Measurements from ENCODE around the gene PSG7. TPM values are rescaled to one million over a fixed set of nuclear protein-coding genes. Genes with fewer than 3 reads are reported as not detected.
"Not testable (repeated sequence)": the region's sequence is repeated elsewhere in the genome, so short reads cannot be mapped to it uniquely, and the experiment has no call there.

PSG7 gene
- total and polyA plus RNA-seq, 4 donors, result not detected

DNA sequence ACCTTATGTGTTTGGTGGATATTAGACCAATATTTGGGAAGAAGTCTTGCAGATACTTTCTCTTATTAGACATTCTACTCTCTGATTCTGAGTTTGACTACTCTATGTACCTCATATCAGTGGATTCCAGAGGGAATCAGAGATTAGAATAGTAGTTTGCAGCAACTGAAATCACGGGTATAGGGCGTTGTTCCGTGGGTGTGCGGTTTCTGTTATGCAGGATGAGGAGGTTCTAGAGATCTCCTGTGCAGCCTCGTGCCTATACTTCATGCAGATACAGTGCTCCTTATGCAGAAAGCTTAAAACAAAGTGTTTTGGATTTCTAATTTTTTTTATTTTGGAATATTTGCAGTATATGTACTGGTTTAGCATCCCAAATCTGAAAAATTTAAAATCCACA is 25.3 kb downstream of the PSG7 start:
- not testable (repeated sequence) for ATAC-seq (ENCODE audit: insufficient read depth, low FRiP score); H3K4me1 ChIP-seq (ENCODE audit: control insufficient read depth in 5 of 5, insufficient read depth in 5 of 5, low read length in 5 of 5); DNase-seq; H3K9me3 ChIP-seq (ENCODE audit: control insufficient read depth in 4 of 4, insufficient read depth in 3 of 4, low read length in 3 of 4); H3K9ac ChIP-seq (ENCODE audit: insufficient read depth in 1 of 2, low read length in 2 of 2); H3K36me3 ChIP-seq (ENCODE audit: control insufficient read depth in 4 of 4, insufficient read depth in 4 of 4, low read length in 4 of 4); H3K27ac ChIP-seq (ENCODE audit: low read depth in 1 of 2, low read length in 1 of 2); H3K4me3 ChIP-seq; H3K27me3 ChIP-seq (ENCODE audit: control insufficient read depth in 3 of 3, insufficient read depth in 3 of 3, low read length in 2 of 3)
- 78 to 85% methylated on average over 5 of the region's 5 CpGs for WGBS, 2 donors

DNA sequence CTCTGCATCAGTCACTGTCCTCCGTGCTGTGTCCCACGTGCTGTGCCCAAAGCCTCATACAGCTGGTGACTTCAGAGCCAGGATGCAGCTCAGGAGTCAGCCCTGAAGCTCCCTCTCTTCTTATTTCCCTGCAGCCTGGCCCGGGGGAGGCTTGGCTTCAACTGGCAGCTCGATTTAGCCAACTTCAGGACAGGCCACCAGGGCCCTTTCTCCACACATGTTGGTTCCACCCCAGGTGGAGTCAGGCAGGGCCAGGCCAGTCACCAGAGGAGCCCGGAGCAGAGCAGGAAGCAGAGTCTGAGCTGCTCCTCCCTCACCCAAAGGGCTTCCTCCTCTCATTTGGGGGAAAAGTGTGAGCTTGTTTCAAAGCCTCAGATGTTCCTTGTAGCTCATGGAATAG is 30.8 kb downstream of the PSG7 start:
- not testable (repeated sequence) for H3K4me3 ChIP-seq; H3K36me3 ChIP-seq (ENCODE audit: control insufficient read depth in 4 of 4, insufficient read depth in 4 of 4, low read length in 4 of 4); H3K27me3 ChIP-seq (ENCODE audit: control insufficient read depth in 3 of 3, insufficient read depth in 3 of 3, low read length in 2 of 3); H3K9ac ChIP-seq (ENCODE audit: insufficient read depth in 1 of 2, low read length in 2 of 2); H3K27ac ChIP-seq (ENCODE audit: low read depth in 1 of 2, low read length in 1 of 2); H3K9me3 ChIP-seq (ENCODE audit: control insufficient read depth in 4 of 4, insufficient read depth in 3 of 4, low read length in 3 of 4); DNase-seq; ATAC-seq (ENCODE audit: insufficient read depth, low FRiP score); H3K4me1 ChIP-seq (ENCODE audit: control insufficient read depth in 5 of 5, insufficient read depth in 5 of 5, low read length in 5 of 5)
- WGBS, 2 donors, result 58 to 72% methylated on average over 5 of the region's 5 CpGs

DNA sequence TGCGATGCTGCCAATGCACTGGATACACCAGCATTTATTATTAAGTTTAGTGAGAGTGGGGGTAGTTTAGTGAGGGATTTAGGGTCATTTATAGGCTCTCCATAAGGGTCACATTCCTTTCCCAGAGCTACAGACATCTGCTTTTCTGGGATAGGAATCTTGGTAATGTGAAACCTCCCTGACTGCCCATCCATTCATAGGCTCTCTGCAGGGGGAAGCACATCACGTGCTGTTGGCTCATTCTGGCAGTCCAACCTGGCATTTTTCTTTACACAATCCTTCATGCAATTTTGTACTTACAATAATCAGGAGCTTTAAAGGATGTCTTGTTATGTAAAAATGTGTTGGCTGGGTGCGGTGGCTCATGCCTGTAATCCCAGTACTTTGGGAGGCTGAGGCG is 36.4 kb downstream of the PSG7 start:
- H3K4me1 ChIP-seq (ENCODE audit: control insufficient read depth in 5 of 5, insufficient read depth in 5 of 5, low read length in 5 of 5); H3K27ac ChIP-seq (ENCODE audit: low read depth in 1 of 2, low read length in 1 of 2); H3K27me3 ChIP-seq (ENCODE audit: control insufficient read depth in 3 of 3, insufficient read depth in 3 of 3, low read length in 2 of 3); H3K9ac ChIP-seq (ENCODE audit: insufficient read depth in 1 of 2, low read length in 2 of 2); H3K4me3 ChIP-seq; H3K9me3 ChIP-seq (ENCODE audit: control insufficient read depth in 4 of 4, insufficient read depth in 3 of 4, low read length in 3 of 4); DNase-seq; H3K36me3 ChIP-seq (ENCODE audit: control insufficient read depth in 4 of 4, insufficient read depth in 4 of 4, low read length in 4 of 4); ATAC-seq (ENCODE audit: insufficient read depth, low FRiP score): not testable (repeated sequence)
- 79 to 80% methylated on average over 4 of the region's 4 CpGs for WGBS, 2 donors

DNA sequence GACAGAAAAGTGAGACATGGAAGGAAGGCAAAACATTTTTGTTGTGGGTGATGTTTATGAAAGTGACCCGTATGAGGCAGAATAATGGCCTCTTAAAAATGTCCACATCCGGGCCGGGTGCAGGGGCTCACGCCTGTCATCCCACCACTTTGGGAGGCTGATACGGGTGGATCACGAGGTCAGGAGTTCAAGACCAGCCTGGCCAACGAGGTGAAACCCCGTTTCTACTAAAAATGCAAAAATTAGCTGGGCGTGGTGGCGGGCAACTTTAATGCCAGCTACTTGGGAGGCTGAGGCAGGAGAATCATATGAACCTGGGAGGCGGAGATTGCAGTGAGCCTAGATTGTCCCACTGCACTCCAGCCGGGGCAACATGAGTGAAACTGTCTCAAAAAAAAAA is 37.3 kb downstream of the PSG7 start:
- not testable (repeated sequence) for H3K36me3 ChIP-seq (ENCODE audit: control insufficient read depth in 4 of 4, insufficient read depth in 4 of 4, low read length in 4 of 4); H3K9me3 ChIP-seq (ENCODE audit: control insufficient read depth in 4 of 4, insufficient read depth in 3 of 4, low read length in 3 of 4); ATAC-seq (ENCODE audit: insufficient read depth, low FRiP score); H3K27ac ChIP-seq (ENCODE audit: low read depth in 1 of 2, low read length in 1 of 2); H3K4me3 ChIP-seq; DNase-seq; H3K4me1 ChIP-seq (ENCODE audit: control insufficient read depth in 5 of 5, insufficient read depth in 5 of 5, low read length in 5 of 5); H3K27me3 ChIP-seq (ENCODE audit: control insufficient read depth in 3 of 3, insufficient read depth in 3 of 3, low read length in 2 of 3); H3K9ac ChIP-seq (ENCODE audit: insufficient read depth in 1 of 2, low read length in 2 of 2)
- 87 to 93% methylated on average over 12 of the region's 12 CpGs for WGBS, 2 donors

DNA sequence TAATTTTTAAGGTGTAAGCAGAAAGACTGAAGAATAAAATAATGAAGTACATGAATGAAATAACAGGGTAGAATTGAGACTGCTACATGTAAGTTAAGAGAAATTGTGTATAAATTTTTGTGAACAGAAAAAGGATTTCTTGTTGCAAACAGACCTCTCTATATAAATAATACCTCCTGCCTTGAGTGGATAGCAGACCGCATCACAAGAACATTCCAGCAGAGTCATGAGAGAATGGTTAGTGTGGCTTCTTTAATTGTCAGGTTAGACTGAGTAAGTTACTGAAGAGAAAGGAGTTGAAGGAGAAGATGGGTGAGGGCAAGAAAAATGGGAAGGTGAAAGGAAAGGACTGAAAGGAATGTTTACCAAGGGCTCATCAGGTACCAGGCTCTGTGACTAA is 37.9 kb downstream of the PSG7 start:
- ATAC-seq (ENCODE audit: insufficient read depth, low FRiP score); DNase-seq; H3K36me3 ChIP-seq (ENCODE audit: control insufficient read depth in 4 of 4, insufficient read depth in 4 of 4, low read length in 4 of 4); H3K9ac ChIP-seq (ENCODE audit: insufficient read depth in 1 of 2, low read length in 2 of 2); H3K27me3 ChIP-seq (ENCODE audit: control insufficient read depth in 3 of 3, insufficient read depth in 3 of 3, low read length in 2 of 3); H3K4me3 ChIP-seq; H3K4me1 ChIP-seq (ENCODE audit: control insufficient read depth in 5 of 5, insufficient read depth in 5 of 5, low read length in 5 of 5); H3K27ac ChIP-seq (ENCODE audit: low read depth in 1 of 2, low read length in 1 of 2); H3K9me3 ChIP-seq (ENCODE audit: control insufficient read depth in 4 of 4, insufficient read depth in 3 of 4, low read length in 3 of 4): not testable (repeated sequence)
- 76 to 86% methylated on average over 1 of the region's 1 CpG for WGBS, 2 donors

DNA sequence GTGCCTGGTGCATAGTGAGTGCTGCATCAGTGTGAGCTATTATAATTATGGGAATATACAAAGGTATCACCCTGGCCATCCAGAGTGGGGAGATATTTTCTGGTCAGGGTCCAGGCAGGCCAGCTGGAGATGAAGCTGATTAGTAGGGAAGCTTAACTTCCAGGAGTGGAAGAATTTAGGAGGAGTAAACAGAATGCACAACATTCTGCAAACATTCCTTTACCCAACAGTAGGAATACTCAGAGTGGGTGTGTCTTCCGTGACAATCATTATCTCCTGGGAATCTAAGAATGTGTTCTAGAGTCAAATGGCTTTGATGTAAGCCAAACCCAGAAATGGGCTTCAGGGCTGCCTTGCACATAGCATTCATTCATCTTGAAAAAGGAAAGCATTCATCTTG is 38.4 kb downstream of the PSG7 start:
- not testable (repeated sequence) for H3K4me3 ChIP-seq; H3K27me3 ChIP-seq (ENCODE audit: control insufficient read depth in 3 of 3, insufficient read depth in 3 of 3, low read length in 2 of 3); H3K9ac ChIP-seq (ENCODE audit: insufficient read depth in 1 of 2, low read length in 2 of 2); H3K36me3 ChIP-seq (ENCODE audit: control insufficient read depth in 4 of 4, insufficient read depth in 4 of 4, low read length in 4 of 4); DNase-seq; H3K27ac ChIP-seq (ENCODE audit: low read depth in 1 of 2, low read length in 1 of 2); H3K9me3 ChIP-seq (ENCODE audit: control insufficient read depth in 4 of 4, insufficient read depth in 3 of 4, low read length in 3 of 4); ATAC-seq (ENCODE audit: insufficient read depth, low FRiP score); H3K4me1 ChIP-seq (ENCODE audit: control insufficient read depth in 5 of 5, insufficient read depth in 5 of 5, low read length in 5 of 5)
- 54 to 65% methylated on average over 1 of the region's 1 CpG for WGBS, 2 donors

DNA sequence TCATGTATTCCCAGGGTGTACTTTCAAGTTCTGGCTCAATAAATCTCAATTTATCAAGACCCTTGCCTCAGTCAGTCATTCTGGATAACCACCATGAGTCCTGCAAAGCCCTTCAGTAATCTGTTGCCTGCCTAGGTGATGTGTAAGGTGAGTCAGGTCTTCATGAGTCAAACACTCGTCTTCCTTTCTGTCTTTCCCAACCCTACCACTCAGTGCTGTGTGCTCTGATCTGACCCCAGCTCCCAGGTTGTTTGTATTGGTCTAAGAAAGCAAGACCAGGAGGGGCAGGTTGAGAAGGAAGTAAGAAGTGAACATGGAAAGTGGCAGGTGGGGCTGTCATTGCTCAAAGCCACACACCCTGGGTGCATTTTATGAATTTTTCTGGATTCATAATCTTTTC is 39.3 kb downstream of the PSG7 start:
- not testable (repeated sequence) for H3K9ac ChIP-seq (ENCODE audit: insufficient read depth in 1 of 2, low read length in 2 of 2); ATAC-seq (ENCODE audit: insufficient read depth, low FRiP score); H3K4me3 ChIP-seq; H3K27me3 ChIP-seq (ENCODE audit: control insufficient read depth in 3 of 3, insufficient read depth in 3 of 3, low read length in 2 of 3); DNase-seq; H3K4me1 ChIP-seq (ENCODE audit: control insufficient read depth in 5 of 5, insufficient read depth in 5 of 5, low read length in 5 of 5); H3K36me3 ChIP-seq (ENCODE audit: control insufficient read depth in 4 of 4, insufficient read depth in 4 of 4, low read length in 4 of 4); H3K27ac ChIP-seq (ENCODE audit: low read depth in 1 of 2, low read length in 1 of 2); H3K9me3 ChIP-seq (ENCODE audit: control insufficient read depth in 4 of 4, insufficient read depth in 3 of 4, low read length in 3 of 4)
- 24 to 35% methylated on average over 1 of the region's 1 CpG for WGBS, 2 donors

DNA sequence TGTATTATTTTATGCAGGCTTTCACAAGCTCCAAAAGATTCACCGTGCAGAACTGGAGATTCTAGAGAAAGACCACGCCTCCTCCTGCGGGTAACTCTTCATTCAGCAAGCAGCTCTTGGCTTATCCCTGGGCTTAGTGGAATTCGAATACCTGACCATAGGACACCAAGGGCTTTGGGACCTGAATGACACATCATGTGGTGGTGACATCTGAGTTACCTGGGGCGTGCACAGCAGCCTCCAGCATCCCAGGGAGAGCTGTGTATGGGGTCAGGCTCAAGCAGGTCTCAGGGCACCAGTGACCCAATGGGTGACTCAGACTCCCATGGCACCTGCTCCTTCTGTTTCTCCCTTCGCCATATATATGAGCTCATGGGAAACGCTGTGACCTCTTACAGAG is 46.6 kb downstream of the PSG7 start:
- H3K27me3 ChIP-seq (ENCODE audit: control insufficient read depth in 3 of 3, insufficient read depth in 3 of 3, low read length in 2 of 3); DNase-seq; H3K36me3 ChIP-seq (ENCODE audit: control insufficient read depth in 4 of 4, insufficient read depth in 4 of 4, low read length in 4 of 4); ATAC-seq (ENCODE audit: insufficient read depth, low FRiP score); H3K4me1 ChIP-seq (ENCODE audit: control insufficient read depth in 5 of 5, insufficient read depth in 5 of 5, low read length in 5 of 5); H3K9me3 ChIP-seq (ENCODE audit: control insufficient read depth in 4 of 4, insufficient read depth in 3 of 4, low read length in 3 of 4); H3K27ac ChIP-seq (ENCODE audit: low read depth in 1 of 2, low read length in 1 of 2); H3K4me3 ChIP-seq; H3K9ac ChIP-seq (ENCODE audit: insufficient read depth in 1 of 2, low read length in 2 of 2): not testable (repeated sequence)
- 85 to 94% methylated on average over 7 of the region's 7 CpGs for WGBS, 2 donors

All from lung (tissue), 10 donors.